SK-N-SH treated with all-trans-retinoic acid at 6 μM for 48 hours (cell line): ENCODE measurements around the gene EHD4.

Experiments
- ATAC-seq: fragments of 200-7000 bp; cut with Tn5 transposase; 3 replicates; pipeline ENCODE4 v1.9.1; 2020; ENCODE audit warnings: mild to moderate bottlenecking, moderate library complexity
- BACH2 ChIP-seq: fragments of 250-450 bp; sonication (Bioruptor Pico); IDR thresholded peaks from 2 replicates; pipeline ENCODE4 v1.9.0; 2021; ENCODE audit warnings: mild to moderate bottlenecking, borderline replicate concordance
- CSRNP3 ChIP-seq: fragments of 250-450 bp; sonication (Bioruptor Pico); IDR thresholded peaks from 2 replicates; pipeline ENCODE4 v1.5.1; 2021; ENCODE audit warnings: mild to moderate bottlenecking, moderate library complexity
- ESRRG ChIP-seq: fragments of 250-450 bp; sonication (Bioruptor Pico); IDR thresholded peaks from 2 replicates; pipeline ENCODE4 v1.6.1; 2021; ENCODE audit warnings: mild to moderate bottlenecking
- ISL1 ChIP-seq: fragments of 250-450 bp; sonication (Bioruptor Pico); IDR thresholded peaks from 2 replicates; pipeline ENCODE4 v2.1.2; 2022; ENCODE audit warnings: mild to moderate bottlenecking, moderate library complexity
- OSR1 ChIP-seq: fragments of 250-450 bp; sonication (Bioruptor Pico); IDR thresholded peaks from 2 replicates; pipeline ENCODE4 v1.8.0; 2022; ENCODE audit warnings: moderate library complexity, mild to moderate bottlenecking, inconsistent platforms
- POU6F1 ChIP-seq: fragments of 250-450 bp; sonication (Bioruptor Pico); IDR thresholded peaks from 2 replicates; pipeline ENCODE4 v1.8.0; 2021; ENCODE audit warnings: low read depth, mild to moderate bottlenecking, moderate library complexity, borderline replicate concordance
- PPARA ChIP-seq: fragments of 250-450 bp; sonication (Bioruptor Pico); IDR thresholded peaks from 2 replicates; pipeline ENCODE4 v1.5.0; 2020; ENCODE audit warnings: mild to moderate bottlenecking, borderline replicate concordance
- SNAI2 ChIP-seq: fragments of 250-450 bp; sonication (Bioruptor Pico); IDR thresholded peaks from 2 replicates; pipeline ENCODE4 v1.5.0; 2020; ENCODE audit warnings: mild to moderate bottlenecking, moderate library complexity
- TCF4 ChIP-seq: fragments of 250-450 bp; sonication (Bioruptor Pico); IDR thresholded peaks from 2 replicates; pipeline ENCODE4 v1.8.0; 2021; ENCODE audit warnings: mild to moderate bottlenecking, moderate library complexity, borderline replicate concordance
- TOX ChIP-seq: fragments of 250-450 bp; sonication (Bioruptor Pico); IDR thresholded peaks from 2 replicates; pipeline ENCODE4 v1.8.0; 2021; ENCODE audit warnings: mild to moderate bottlenecking, moderate library complexity, borderline replicate concordance
- TSHZ2 ChIP-seq: fragments of 250-450 bp; sonication (Bioruptor Pico); IDR thresholded peaks from 2 replicates; pipeline ENCODE4 v1.5.0; 2020; ENCODE audit warnings: mild to moderate bottlenecking, moderate library complexity
- ZFP3 ChIP-seq: fragments of 250-450 bp; sonication (Bioruptor Pico); IDR thresholded peaks from 2 replicates; pipeline ENCODE4 v1.5.0; 2020; ENCODE audit warnings: mild to moderate bottlenecking, moderate library complexity
- ZFP30 ChIP-seq: fragments of 450-650 bp; formaldehyde crosslinking; IDR thresholded peaks from 2 replicates; pipeline ENCODE4 v1.5.0; 2022; ENCODE audit warnings: mild to moderate bottlenecking, moderate library complexity
- ZNF565 ChIP-seq: fragments of 450-650 bp; formaldehyde crosslinking; conservative IDR thresholded peaks from 2 replicates; pipeline ENCODE4 v1.5.0; 2020; ENCODE audit warnings: low read depth, mild to moderate bottlenecking, moderate library complexity
- ZNF70 ChIP-seq: fragments of 450-650 bp; formaldehyde crosslinking; IDR thresholded peaks from 2 replicates; pipeline ENCODE4 v1.5.0; 2020; ENCODE audit warnings: mild to moderate bottlenecking, moderate library complexity
- ZNF8 ChIP-seq: fragments of 450-650 bp; formaldehyde crosslinking; IDR thresholded peaks from 2 replicates; pipeline ENCODE4 v1.5.0; 2020; ENCODE audit warnings: mild to moderate bottlenecking, moderate library complexity

The EHD4 gene

GRCh38 chr15:41855261-41855961, 116.9 kb downstream of the EHD4 start:
- no peak for TF ChIP-seq SNAI2 (CRISPR knock-in tag)
- no peak for TF ChIP-seq ZFP30
- no peak for TF ChIP-seq TOX (CRISPR knock-in tag)
- TF ChIP-seq CSRNP3 (CRISPR knock-in tag): no peak
- no peak for TF ChIP-seq TSHZ2 (CRISPR knock-in tag)
- no peak for ATAC-seq

- TF ChIP-seq ZFP30 (no peak), ZNF8 (CRISPR knock-in tag) (no peak), BACH2 (no peak), SNAI2 (CRISPR knock-in tag) (no peak), TOX (CRISPR knock-in tag) (no peak), PPARA (CRISPR knock-in tag) (no peak), OSR1 (no peak), CSRNP3 (CRISPR knock-in tag) (no peak), ZNF70 (CRISPR knock-in tag) (no peak), ESRRG (CRISPR knock-in tag) (no peak), TSHZ2 (CRISPR knock-in tag) (no peak), ZNF565 (CRISPR knock-in tag) (no peak), ZFP3 (CRISPR knock-in tag) (no peak), TCF4 (CRISPR knock-in tag) (no peak)
- ATAC-seq: no peak
These were observed 117.9 kb downstream of the EHD4 start for GRCh38 chr15:41854443-41854842.

GRCh38 chr15:41853831-41854230, 118.5 kb downstream of the EHD4 start:
- ATAC-seq: no peak

More at GRCh38 chr15:41853831-41854230, 118.5 kb downstream of the EHD4 start:
- no peak for TF ChIP-seq OSR1
- no peak for TF ChIP-seq BACH2
- TF ChIP-seq ZNF8 (CRISPR knock-in tag): no peak
- no peak for TF ChIP-seq POU6F1
- no peak for TF ChIP-seq ISL1 (CRISPR knock-in tag)
- no peak for TF ChIP-seq CSRNP3 (CRISPR knock-in tag)
- no peak for TF ChIP-seq ZNF565 (CRISPR knock-in tag)
